Measurements from ENCODE around the gene TLCD2. TPM values are rescaled to one million over a fixed set of nuclear protein-coding genes. Genes with fewer than 3 reads are reported as not detected.

Gene TLCD2
- total and polyA plus RNA-seq, 2 of the 13 experiments (the other 11 are each of a cell fraction or from before 2014, with no cell fraction given): 0.90 to 1.1 TPM

DNA sequence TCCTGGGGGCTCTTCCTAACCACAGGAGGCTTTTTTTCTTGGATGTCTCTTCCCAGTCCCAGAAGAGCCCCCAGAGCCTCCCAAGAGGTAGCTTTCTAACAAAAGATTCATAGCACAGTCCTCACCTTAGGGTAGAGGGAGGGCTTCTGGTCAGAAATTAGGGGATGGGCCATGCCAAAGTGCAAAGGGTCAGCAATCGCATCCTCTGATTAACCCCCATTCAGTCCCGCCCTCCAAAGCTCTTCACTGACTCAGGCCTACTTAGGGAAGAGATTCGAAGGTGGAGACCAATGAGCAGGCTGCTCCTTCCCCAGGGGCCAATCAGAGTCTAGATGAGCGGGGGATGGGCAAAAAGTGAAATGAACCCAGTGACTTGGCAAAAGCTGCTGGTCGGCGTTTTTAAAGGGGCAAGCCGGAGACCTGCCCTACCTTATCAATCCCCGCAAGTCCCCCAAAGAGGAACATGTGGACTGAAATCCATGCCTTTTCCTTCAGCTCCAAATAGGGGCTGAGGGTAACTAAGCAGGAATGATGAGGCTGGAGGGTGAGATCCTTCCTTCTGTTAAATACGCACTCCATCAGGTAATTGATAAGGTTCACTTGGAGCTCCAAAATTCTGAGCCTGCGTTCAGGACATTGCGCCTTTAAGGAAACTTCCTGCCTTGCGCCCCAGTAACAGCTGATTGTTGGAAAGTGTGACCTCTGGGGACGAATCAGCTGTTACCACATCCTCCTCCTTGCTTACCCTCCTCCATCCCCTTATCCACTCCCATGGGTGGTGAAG, 6.9 kb upstream of the TLCD2 start (continued):
- 0 out of 2 replicates have a peak, but pooled peaks have one; percentile 51 for TF ChIP-seq NAIF1 (CRISPR knock-in tag; IDR thresholded peaks at IDR 0.05; ENCODE audit: borderline replicate concordance)
- TF ChIP-seq ZNF234 (CRISPR knock-in tag; conservative IDR thresholded peaks at IDR 0.05): no peak
- TF ChIP-seq ZNF616 (CRISPR knock-in tag; IDR thresholded peaks at IDR 0.05; ENCODE audit: low read depth): no peak
- peak; percentile 86 for TF ChIP-seq NFYC (CRISPR knock-in tag; IDR thresholded peaks at IDR 0.05)
- TF ChIP-seq, protein P1, sequence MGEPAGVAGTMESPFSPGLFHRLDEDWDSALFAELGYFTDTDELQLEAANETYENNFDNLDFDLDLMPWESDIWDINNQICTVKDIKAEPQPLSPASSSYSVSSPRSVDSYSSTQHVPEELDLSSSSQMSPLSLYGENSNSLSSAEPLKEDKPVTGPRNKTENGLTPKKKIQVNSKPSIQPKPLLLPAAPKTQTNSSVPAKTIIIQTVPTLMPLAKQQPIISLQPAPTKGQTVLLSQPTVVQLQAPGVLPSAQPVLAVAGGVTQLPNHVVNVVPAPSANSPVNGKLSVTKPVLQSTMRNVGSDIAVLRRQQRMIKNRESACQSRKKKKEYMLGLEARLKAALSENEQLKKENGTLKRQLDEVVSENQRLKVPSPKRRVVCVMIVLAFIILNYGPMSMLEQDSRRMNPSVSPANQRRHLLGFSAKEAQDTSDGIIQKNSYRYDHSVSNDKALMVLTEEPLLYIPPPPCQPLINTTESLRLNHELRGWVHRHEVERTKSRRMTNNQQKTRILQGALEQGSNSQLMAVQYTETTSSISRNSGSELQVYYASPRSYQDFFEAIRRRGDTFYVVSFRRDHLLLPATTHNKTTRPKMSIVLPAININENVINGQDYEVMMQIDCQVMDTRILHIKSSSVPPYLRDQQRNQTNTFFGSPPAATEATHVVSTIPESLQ (CRISPR knock-in tag; conservative IDR thresholded peaks at IDR 0.05): no peak
- TF ChIP-seq, protein P2, sequence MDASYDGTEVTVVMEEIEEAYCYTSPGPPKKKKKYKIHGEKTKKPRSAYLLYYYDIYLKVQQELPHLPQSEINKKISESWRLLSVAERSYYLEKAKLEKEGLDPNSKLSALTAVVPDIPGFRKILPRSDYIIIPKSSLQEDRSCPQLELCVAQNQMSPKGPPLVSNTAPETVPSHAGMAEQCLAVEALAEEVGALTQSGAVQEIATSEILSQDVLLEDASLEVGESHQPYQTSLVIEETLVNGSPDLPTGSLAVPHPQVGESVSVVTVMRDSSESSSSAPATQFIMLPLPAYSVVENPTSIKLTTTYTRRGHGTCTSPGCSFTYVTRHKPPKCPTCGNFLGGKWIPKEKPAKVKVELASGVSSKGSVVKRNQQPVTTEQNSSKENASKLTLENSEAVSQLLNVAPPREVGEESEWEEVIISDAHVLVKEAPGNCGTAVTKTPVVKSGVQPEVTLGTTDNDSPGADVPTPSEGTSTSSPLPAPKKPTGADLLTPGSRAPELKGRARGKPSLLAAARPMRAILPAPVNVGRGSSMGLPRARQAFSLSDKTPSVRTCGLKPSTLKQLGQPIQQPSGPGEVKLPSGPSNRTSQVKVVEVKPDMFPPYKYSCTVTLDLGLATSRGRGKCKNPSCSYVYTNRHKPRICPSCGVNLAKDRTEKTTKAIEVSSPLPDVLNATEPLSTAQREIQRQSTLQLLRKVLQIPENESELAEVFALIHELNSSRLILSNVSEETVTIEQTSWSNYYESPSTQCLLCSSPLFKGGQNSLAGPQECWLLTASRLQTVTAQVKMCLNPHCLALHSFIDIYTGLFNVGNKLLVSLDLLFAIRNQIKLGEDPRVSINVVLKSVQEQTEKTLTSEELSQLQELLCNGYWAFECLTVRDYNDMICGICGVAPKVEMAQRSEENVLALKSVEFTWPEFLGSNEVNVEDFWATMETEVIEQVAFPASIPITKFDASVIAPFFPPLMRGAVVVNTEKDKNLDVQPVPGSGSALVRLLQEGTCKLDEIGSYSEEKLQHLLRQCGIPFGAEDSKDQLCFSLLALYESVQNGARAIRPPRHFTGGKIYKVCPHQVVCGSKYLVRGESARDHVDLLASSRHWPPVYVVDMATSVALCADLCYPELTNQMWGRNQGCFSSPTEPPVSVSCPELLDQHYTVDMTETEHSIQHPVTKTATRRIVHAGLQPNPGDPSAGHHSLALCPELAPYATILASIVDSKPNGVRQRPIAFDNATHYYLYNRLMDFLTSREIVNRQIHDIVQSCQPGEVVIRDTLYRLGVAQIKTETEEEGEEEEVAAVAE (CRISPR knock-in tag; IDR thresholded peaks at IDR 0.05; ENCODE audit: borderline replicate concordance): peak; percentile 98
- TF ChIP-seq FOXO1 (CRISPR knock-in tag; IDR thresholded peaks at IDR 0.05): no peak
- TF ChIP-seq GATAD2A (CRISPR knock-in tag; IDR thresholded peaks at IDR 0.05): 0 out of 2 replicates have a peak, but pooled peaks have one; percentile 24
- no peak; the same call in 1 of the 2 replicates for TF ChIP-seq GPN1 (CRISPR knock-in tag; IDR thresholded peaks at IDR 0.05; ENCODE audit: borderline replicate concordance)
- TF ChIP-seq ZNF737 (CRISPR knock-in tag; IDR thresholded peaks at IDR 0.05; ENCODE audit: borderline replicate concordance): no peak
- no peak for TF ChIP-seq RFX1 (IDR thresholded peaks at IDR 0.05)
- no peak for TF ChIP-seq ARID2 (CRISPR knock-in tag; IDR thresholded peaks at IDR 0.05; ENCODE audit: borderline replicate concordance)
- peak; percentile 68; the same call in 1 of the 2 replicates for TF ChIP-seq SP5 (CRISPR knock-in tag; IDR thresholded peaks at IDR 0.05; ENCODE audit: borderline replicate concordance, low read depth)
- TF ChIP-seq FIP1L1 (IDR thresholded peaks at IDR 0.05; ENCODE audit: borderline replicate concordance, insufficient read depth, low read depth, low read length): no peak
- no peak for TF ChIP-seq ZNF552 (CRISPR knock-in tag; IDR thresholded peaks at IDR 0.05; ENCODE audit: borderline replicate concordance)
- no peak for TF ChIP-seq ZNF335 (CRISPR knock-in tag; IDR thresholded peaks at IDR 0.05)
- TF ChIP-seq STAT5B (CRISPR knock-in tag; IDR thresholded peaks at IDR 0.05): no peak
- no peak; the same call in 1 of the 2 replicates for TF ChIP-seq PHF20 (CRISPR knock-in tag; IDR thresholded peaks at IDR 0.05)
- peak; percentile 76 for TF ChIP-seq ZNF605 (CRISPR knock-in tag; IDR thresholded peaks at IDR 0.05)
- TF ChIP-seq ZNF557 (CRISPR knock-in tag; IDR thresholded peaks at IDR 0.05): no peak
- TF ChIP-seq ZNF558 (CRISPR knock-in tag; IDR thresholded peaks at IDR 0.05; ENCODE audit: borderline replicate concordance): no peak
- TF ChIP-seq ZNF468 (CRISPR knock-in tag; IDR thresholded peaks at IDR 0.05): no peak
- TF ChIP-seq, protein P3, sequence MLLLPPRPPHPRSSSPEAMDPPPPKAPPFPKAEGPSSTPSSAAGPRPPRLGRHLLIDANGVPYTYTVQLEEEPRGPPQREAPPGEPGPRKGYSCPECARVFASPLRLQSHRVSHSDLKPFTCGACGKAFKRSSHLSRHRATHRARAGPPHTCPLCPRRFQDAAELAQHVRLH (CRISPR knock-in tag; IDR thresholded peaks at IDR 0.05; ENCODE audit: borderline replicate concordance, low read depth): 0 out of 2 replicates have a peak, but pooled peaks have one; percentile 15
- no peak for TF ChIP-seq ZFYVE20 (CRISPR knock-in tag; IDR thresholded peaks at IDR 0.05; ENCODE audit: borderline replicate concordance, low read depth)
- peak; percentile 97 for TF ChIP-seq NFE2L2 (IDR thresholded peaks at IDR 0.05; ENCODE audit: low read length)

Data from HepG2 (cell line).